HUES48 (cell line): ENCODE results near the gene SLC25A14.
"Not testable (repeated sequence)": the region's sequence is repeated elsewhere in the genome, so short reads cannot be mapped to it uniquely, and the experiment has no call there.

Experiments
- H3K27ac ChIP-seq: one replicate; pipeline ENCODE4 v1.7.0; 2013; ENCODE audit warnings: low read depth, low read length, inconsistent platforms
- H3K27me3 ChIP-seq: 2 replicates; pipeline ENCODE4 v1.6.1; 2013; ENCODE audit warnings: mild to moderate bottlenecking, low read length; ENCODE audit not compliant: control insufficient read depth, insufficient read depth
- H3K36me3 ChIP-seq: 2 replicates; pipeline ENCODE4 v1.6.1; 2013; ENCODE audit warnings: low read length; ENCODE audit not compliant: control insufficient read depth, insufficient read depth
- H3K4me1 ChIP-seq: 2 replicates; pipeline ENCODE4 v1.6.1; 2013; ENCODE audit warnings: mild to moderate bottlenecking, low read length; ENCODE audit not compliant: control insufficient read depth, insufficient read depth
- H3K4me3 ChIP-seq: 2 replicates; pipeline ENCODE4 v1.5.1; 2013; ENCODE audit warnings: mild to moderate bottlenecking, low read depth, low read length
- H3K9ac ChIP-seq: 2 replicates; pipeline ENCODE4 v1.6.1; 2013; ENCODE audit warnings: mild to moderate bottlenecking, low read depth, low read length, moderate library complexity
- H3K9me3 ChIP-seq: 2 replicates; pipeline ENCODE4 v1.6.1; 2013; ENCODE audit warnings: low read length; ENCODE audit not compliant: control insufficient read depth, insufficient read depth

The SLC25A14 gene, protein sequence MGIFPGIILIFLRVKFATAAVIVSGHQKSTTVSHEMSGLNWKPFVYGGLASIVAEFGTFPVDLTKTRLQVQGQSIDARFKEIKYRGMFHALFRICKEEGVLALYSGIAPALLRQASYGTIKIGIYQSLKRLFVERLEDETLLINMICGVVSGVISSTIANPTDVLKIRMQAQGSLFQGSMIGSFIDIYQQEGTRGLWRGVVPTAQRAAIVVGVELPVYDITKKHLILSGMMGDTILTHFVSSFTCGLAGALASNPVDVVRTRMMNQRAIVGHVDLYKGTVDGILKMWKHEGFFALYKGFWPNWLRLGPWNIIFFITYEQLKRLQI

DNA sequence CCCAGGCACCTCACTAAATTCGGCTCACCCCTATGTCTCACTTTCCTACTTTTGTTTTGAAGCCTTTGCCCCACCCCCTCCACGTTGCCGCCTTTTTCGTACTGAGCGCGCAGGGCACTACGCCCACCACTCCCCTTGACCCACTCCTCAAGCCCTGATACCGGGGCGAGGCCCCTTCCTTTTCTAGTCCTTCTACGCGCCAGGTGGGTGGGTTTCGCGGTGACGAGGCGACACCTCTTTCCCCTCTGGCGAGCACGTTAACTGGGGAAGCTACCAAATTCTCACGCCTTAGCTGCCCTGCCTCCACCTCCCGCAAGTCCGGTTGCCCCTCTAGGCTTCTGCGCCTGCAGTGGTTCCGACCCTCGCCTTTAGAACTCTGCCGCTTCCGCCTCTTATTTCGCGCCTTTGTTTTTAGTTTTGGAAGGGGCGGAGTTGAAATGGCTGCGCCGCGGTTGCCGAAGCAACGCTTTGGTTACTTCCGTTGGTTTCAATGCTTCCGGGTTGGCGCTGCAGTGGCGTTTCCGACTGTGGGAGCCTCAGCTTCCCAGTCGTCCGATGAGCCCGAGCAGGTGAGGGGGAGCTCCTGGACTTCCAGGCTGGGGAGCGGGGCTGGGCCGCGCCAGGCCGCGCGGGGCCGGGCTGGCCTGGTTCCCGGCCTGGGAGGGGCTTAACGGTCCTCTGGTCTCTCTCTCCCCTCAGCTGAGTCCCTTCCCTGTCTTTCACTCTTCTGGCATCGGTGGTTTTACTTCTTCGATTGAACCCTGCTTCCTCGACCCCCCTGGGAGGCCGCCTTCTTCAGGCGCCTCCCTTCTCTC lies at the start of gene SLC25A14:
Gene SLC25A14 (plus strand): TSS at position 512 of the 815 bp plus-strand sequence. CDS start 360 bp downstream, outside the sequence.
- Histone ChIP-seq H3K4me1 (peaks cover 26% of the 10 kb centered on the region), H3K9me3 (no peaks in the 10 kb centered on the region), H3K36me3 (no peaks in the 10 kb centered on the region), H3K4me3 (peak within 1 kb of the TSS; percentile 83), H3K27ac (peak within 1 kb of the TSS; percentile 54), H3K9ac (peak within 1 kb of the TSS; percentile 69), H3K27me3 (0 out of 2 replicates have a peak, but pooled peaks cover 4% of the 10 kb centered on the region)

DNA sequence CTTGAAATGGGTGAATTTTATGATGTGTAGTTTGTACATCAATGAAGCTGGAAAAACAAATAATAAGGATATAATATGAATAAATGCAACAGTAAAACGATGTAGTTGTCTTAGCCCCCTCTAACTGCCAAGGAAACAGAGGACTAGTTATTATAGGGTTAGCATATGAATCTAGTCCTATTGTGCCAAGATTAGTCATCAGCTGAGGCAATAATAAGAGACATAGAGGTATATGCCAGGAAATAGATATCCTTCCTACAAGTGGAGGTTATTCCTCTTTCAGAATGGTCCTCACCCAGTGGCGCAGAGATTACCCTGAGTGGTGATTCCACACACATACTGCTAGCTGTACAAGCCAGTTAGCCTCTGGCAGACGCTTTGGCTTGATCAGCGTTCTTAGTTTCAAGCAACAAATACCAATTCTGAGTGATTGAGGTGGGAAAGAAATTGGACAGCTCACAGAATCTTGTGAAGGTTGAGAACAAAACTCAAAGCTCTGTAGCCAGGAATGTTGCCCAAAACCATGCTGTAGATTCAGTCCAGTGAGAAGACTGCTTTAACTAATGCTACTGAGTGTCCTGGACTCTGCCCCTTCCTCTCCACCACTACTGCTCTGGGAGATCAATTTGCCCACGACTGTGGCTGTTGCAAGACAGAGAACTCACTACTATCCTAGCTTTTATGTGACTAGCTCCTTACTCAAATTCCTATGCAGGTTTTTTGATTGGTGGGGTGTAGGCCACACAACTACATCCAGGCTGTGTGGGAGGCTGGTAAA lies 44.0 kb upstream of the SLC25A14 start:
- Histone ChIP-seq H3K9me3 (peaks cover 3% of the 10 kb centered on the region; the same call in 1 of the 2 replicates), H3K36me3 (no peaks in the 10 kb centered on the region), H3K4me3 (no peak overlapping the region), H3K27ac (no peak overlapping the region), H3K9ac (no peak overlapping the region), H3K4me1 (peaks cover 5% of the 10 kb centered on the region), H3K27me3 (no peaks in the 10 kb centered on the region)

DNA sequence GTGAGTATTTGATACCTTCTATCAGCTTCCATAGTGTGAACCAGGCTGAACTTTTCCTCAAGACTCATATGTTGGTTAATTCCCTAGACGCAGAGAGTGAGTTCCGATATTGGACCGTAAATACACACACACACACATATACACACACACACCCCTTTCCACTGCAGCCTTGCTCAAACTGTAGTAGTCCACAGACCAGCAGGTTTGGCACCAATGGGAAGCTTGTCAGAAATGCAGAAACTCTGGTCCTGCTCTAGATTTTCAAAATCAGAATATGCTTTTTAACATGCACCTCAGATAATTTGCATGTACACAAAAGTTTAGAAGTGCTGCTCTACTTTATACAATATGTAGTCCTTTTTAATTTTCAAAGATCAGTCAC lies 43.4 kb upstream of the SLC25A14 start:
- Histone ChIP-seq H3K9ac (no peak overlapping the region), H3K4me3 (no peak overlapping the region), H3K27ac (no peak overlapping the region), H3K27me3 (no peaks in the 10 kb centered on the region), H3K9me3 (peaks cover 3% of the 10 kb centered on the region; the same call in 1 of the 2 replicates), H3K4me1 (peaks cover 5% of the 10 kb centered on the region), H3K36me3 (no peaks in the 10 kb centered on the region)

DNA sequence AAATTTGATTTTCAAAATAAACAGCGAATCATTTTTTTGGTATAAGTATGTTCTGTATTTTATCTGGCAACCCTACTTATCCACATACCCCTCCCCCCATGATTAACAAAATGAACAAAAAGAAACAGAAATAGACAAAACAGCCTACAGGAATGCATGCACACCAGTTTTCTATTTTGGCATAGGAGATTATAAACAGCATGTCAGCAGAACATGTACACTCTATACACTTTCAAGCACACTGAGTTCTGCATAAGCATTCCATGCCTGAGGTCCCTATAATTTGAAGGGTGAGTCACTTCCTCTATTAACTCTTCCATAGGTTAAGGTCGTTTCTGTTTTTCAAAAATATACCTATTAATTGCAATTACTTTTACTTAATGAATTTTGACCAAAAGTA lies 43.0 kb upstream of the SLC25A14 start:
- Histone ChIP-seq H3K27ac (no peak overlapping the region), H3K27me3 (no peaks in the 10 kb centered on the region), H3K9me3 (peaks cover 2% of the 10 kb centered on the region; the same call in 1 of the 2 replicates), H3K4me1 (peaks cover 5% of the 10 kb centered on the region), H3K9ac (no peak overlapping the region), H3K4me3 (no peak overlapping the region), H3K36me3 (no peaks in the 10 kb centered on the region)

DNA sequence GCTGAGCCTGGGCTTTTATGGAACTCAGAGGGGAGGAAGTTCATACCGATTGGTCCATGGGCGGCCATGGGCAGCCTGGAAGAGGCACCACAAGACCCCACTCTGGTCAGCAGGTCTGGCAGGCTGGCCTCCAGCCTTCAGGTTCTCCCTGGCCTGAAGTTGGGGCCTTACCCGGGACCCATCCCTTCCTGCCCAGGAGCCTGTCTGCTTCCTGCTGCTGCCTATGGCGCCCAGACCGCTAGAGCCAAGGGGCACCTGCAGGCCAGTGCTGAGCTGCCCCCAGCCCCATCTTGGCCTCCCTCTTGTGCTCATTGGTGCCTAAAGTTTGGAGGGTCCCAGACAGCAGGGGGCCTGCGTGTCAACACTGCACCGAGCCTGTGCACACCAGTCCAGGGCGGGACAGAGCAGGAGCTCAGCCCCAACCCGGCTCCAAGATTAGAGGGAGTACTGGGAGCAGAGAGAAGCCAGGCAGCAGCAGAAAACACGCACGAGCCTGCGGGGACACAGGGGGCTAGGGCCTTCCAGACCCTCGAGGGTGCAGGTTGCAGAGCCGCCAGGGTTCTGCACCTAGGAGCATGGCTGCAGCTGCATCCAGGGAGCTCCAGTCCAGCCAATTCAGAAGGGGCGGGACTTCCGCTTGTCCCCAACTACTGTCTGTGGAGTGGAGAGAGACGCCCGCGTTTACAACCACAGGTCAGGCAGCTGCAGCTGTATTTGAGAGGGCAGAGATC lies 40.3 kb upstream of the SLC25A14 start:
- Histone ChIP-seq H3K4me3 (no peak overlapping the region), H3K9ac (no peak overlapping the region), H3K36me3 (no peaks in the 10 kb centered on the region)

DNA sequence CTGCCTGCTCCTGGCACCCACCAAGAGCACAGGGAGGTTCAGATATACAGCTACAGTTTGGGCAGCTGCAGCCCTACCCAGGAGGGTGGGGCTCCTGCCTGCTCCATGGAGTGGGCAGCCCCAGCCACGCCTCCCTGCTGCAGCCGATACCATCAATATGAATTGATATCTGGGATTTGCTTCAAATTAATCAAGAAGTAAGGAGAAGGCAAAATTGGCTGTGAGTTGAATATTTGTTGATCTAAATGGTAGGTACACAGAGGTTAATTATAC lies 39.8 kb upstream of the SLC25A14 start:
- no peak overlapping the region for H3K4me3 ChIP-seq
- H3K36me3 ChIP-seq = no peaks in the 10 kb centered on the region
- H3K9ac ChIP-seq = no peak overlapping the region
- peaks cover 5% of the 10 kb centered on the region for H3K4me1 ChIP-seq
- no peaks in the 10 kb centered on the region for H3K27me3 ChIP-seq
- H3K27ac ChIP-seq = no peak overlapping the region
- H3K9me3 ChIP-seq = no peaks in the 10 kb centered on the region

More for the DNA sequence above, 40.3 kb upstream of the SLC25A14 start:
- Histone ChIP-seq H3K9me3 (no peaks in the 10 kb centered on the region), H3K27ac (no peak overlapping the region), H3K27me3 (no peaks in the 10 kb centered on the region), H3K4me1 (peaks cover 5% of the 10 kb centered on the region)

DNA sequence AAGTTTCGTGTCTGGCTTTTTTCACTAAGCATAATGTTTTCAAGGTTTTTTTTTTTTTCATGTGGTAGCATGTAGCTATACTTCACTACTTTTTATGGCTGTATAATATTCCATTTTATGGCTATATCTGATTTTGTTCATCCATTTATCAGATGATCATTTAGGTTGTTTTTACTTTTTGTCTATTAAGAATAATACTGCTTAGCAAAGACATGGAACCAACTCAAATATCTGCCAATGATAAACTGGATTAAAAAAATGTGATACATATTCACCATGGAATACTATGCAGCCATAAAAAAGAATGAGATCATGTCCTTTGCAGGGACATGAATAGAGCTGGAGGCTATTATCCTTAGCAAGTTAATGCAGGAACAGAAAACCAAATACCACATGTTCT lies 38.3 kb upstream of the SLC25A14 start:
- Histone ChIP-seq H3K9me3 (no peaks in the 10 kb centered on the region), H3K27me3 (no peaks in the 10 kb centered on the region), H3K36me3 (no peaks in the 10 kb centered on the region), H3K27ac (no peak overlapping the region), H3K9ac (no peak overlapping the region), H3K4me3 (no peak overlapping the region), H3K4me1 (no peaks in the 10 kb centered on the region)

DNA sequence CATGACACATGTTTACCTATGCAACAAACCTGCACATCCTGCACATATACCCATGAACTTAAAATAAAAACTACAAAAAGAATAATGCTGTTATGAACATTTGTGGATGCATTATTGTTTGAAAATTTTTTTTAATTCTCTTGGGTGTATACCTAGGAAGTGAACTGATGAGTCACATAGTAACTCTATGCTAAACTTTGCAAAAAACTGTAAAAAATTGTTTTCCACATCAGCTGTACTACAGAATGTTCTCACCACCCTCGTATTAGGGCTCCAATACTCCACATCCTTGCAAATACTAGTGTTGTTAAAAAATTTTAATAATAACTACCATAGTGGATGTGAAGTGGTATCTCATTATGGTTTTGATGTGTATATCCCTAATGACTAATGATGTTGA lies 37.7 kb upstream of the SLC25A14 start:
- Histone ChIP-seq H3K9me3 (no peaks in the 10 kb centered on the region), H3K27me3 (no peaks in the 10 kb centered on the region), H3K9ac (no peak overlapping the region), H3K4me1 (no peaks in the 10 kb centered on the region), H3K27ac (no peak overlapping the region), H3K36me3 (no peaks in the 10 kb centered on the region), H3K4me3 (no peak overlapping the region)

DNA sequence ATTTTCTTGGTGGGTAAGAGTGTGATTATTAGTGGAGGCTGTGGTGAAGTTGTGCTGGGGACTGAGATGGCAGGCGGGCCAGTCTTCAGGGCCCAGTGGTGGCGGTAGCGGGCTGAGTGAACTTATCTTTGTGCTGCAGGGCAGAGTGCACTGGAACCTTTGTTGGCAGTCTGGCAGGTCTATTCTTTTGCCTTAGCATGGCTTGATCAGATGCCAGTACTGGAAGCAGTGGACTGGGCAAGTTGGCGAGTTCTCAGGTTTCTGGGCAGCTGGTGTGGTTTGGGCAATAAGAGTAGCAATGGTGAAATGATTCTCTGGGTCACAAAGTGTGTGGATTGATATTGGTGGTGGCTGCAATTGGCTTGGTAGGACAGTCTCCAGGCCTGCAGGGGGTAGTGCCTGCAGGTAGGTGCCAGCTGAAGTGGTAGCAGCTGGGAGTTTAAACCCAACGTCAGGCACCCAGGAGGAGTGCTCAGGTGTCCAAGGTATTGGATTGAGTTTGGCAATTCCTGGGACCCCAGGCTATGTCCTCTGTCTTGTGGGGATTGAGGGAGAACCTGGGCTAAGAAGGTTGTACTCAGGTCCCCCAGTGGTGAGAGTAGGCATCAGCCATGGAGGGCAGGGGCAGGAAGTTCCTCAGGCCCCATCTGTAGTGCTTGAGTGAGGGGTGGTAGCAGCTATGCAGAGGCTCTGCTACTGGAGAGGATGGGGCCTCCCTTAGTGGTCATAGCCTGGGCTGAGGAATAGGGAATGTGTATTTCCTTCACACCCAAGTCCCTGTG lies 34.9 kb upstream of the SLC25A14 start:
- no peaks in the 10 kb centered on the region for H3K9me3 ChIP-seq
- H3K9ac ChIP-seq = no peak overlapping the region
- no peaks in the 10 kb centered on the region for H3K36me3 ChIP-seq
- no peaks in the 10 kb centered on the region for H3K27me3 ChIP-seq
- H3K27ac ChIP-seq = no peak overlapping the region
- no peaks in the 10 kb centered on the region for H3K4me1 ChIP-seq
- no peak overlapping the region for H3K4me3 ChIP-seq

DNA sequence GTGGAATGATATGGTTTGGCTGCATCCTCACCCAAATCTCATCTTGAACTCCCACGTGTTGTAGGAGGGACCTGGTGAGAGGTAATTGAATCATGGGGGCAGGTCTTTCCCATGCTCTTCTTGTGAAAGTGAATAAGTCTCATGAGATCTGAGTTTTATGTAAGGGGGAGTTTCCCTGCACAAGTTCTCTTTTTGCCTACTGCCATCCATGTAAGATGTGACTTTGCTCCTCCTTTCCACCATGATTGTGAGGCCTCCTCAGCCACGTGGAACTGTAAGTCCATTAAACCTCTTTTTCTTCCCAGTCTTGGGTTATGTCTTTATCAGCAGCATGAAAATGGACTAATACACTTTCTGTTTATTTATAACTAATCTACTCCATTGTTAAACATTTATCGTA lies 19.8 kb upstream of the SLC25A14 start:
- not testable (repeated sequence) for H3K4me3 ChIP-seq, H3K36me3 ChIP-seq, H3K27ac ChIP-seq, H3K27me3 ChIP-seq, H3K4me1 ChIP-seq, H3K9me3 ChIP-seq, H3K9ac ChIP-seq
